Middle frontal gyrus (tissue), 1 donor: ENCODE measurements around the gene PGLYRP4.

ENCODE experiments used
- DNase-seq: peaks from one replicate; pipeline ENCODE4 v3.0.0-alpha.2; 2015; ENCODE audit warnings: low spot score; ENCODE audit errors: extremely low spot score

The PGLYRP4 gene

DNA sequence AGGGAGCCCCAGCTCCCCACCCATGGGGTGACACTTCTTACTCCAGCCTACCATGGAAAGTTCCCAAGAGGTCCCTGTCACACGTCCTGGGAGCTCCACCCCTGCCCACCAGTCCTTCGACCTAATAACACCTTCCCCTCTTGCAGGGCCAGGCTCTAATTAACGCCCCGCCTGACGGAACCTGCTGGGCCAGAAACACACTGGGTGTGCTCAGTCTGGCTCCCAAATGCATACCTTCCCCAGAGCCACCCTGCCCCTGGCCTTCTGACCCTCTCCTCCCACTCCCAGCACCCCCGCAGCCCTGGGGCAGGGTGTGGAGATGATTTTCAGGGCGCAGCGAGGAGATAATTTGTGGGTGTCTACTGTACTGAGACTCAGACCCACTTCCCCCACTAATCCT lies 56.5 kb downstream of the PGLYRP4 start:
- no peak for DNase-seq

DNA sequence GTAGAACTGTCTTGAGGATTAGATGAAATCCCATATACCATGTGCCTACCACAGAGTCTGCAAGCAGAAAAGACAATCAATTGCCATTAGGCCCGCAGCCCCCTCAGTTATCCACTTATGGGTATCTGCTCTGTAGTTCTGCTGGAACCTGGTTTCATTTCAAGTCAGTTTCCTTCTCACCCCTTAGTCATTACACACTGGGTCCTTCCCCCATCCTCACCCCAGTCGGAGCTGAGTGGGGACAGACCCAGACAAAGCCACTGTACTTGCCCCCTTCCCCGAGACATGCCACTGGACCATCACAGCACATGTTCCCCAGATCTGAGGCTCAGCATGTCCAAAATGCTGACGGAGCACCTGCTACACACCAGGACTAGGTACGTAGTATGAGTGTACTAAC lies 57.1 kb downstream of the PGLYRP4 start:
- no peak for DNase-seq

- DNase-seq, result no peak
These were observed 59.9 kb downstream of the PGLYRP4 start for GRCh38 chr1:153288634-153289275.
